Fibroblast of mammary gland (primary cell): ENCODE results near the gene DDX11.
"Not testable (repeated sequence)": the region's sequence is repeated elsewhere in the genome, so short reads cannot be mapped to it uniquely, and the experiment has no call there.

Experiments used
- DNase-seq: peaks from one replicate; pipeline ENCODE4 v3.0.0-alpha.2; 2010; ENCODE audit warnings: low read depth
- H3K4me3 ChIP-seq: 2 replicates; pipeline ENCODE4 v1.5.1; 2011; ENCODE audit warnings: low read depth, mild to moderate bottlenecking, low read length, moderate library complexity; ENCODE audit not compliant: control insufficient read depth
- CTCF ChIP-seq: conservative IDR thresholded peaks from 2 replicates; pipeline ENCODE4 v1.5.1; 2011; ENCODE audit warnings: low read depth, low read length, inconsistent platforms; ENCODE audit not compliant: control insufficient read depth, insufficient read depth

The DDX11 gene

GRCh38 chr12:31073527-31074332, at the start of gene DDX11:
DDX11 (plus strand) TSS chr12:31073860; CDS start chr12:31078394, 4,534 bp downstream.
- peak; percentile 86 for DNase-seq
- peak within 1 kb of the TSS; percentile 74 for H3K4me3 ChIP-seq

- TF ChIP-seq CTCF, result no peak
- no peak for DNase-seq
- no peak overlapping the region for H3K4me3 ChIP-seq
These were observed 47.5 kb upstream of the DDX11 start for GRCh38 chr12:31026202-31026601.

GRCh38 chr12:31027006-31027405, 46.7 kb upstream of the DDX11 start:
- H3K4me3 ChIP-seq, DNase-seq: not testable (repeated sequence)

- TF ChIP-seq CTCF, result no peak
- H3K4me3 ChIP-seq, result no peak overlapping the region
- DNase-seq, result no peak
These were observed 44.2 kb upstream of the DDX11 start for GRCh38 chr12:31029468-31029867.

GRCh38 chr12:31029916-31030562, 43.6 kb upstream of the DDX11 start:
- DNase-seq, result no peak
- no peak for TF ChIP-seq CTCF
- no peak overlapping the region for H3K4me3 ChIP-seq

GRCh38 chr12:31031951-31032335, 41.7 kb upstream of the DDX11 start:
- TF ChIP-seq CTCF, result no peak
- H3K4me3 ChIP-seq, result no peak overlapping the region
- DNase-seq, result no peak

GRCh38 chr12:31033146-31033545, 40.5 kb upstream of the DDX11 start:
- DNase-seq, result no peak
- no peak overlapping the region for H3K4me3 ChIP-seq
- no peak for TF ChIP-seq CTCF
